GM19239 (cell line): Measurements from ENCODE around the gene ZNF224.
A peak's percentile ranks its signal among the peaks of the same experiment; 100 is the strongest.
"Not testable (repeated sequence)": the region's sequence is repeated elsewhere in the genome, so short reads cannot be mapped to it uniquely, and the experiment has no call there.

ENCODE experiments used
- DNase-seq: peaks from one replicate; pipeline ENCODE4 v3.0.0; 2011; ENCODE audit warnings: low spot score; ENCODE audit not compliant: insufficient read length
- FAIRE-seq: peaks from 2 replicates; lab custom pipeline; 2011; peaks lifted over from hg19 to GRCh38; lab: Jason Lieb, UNC

Gene ZNF224

DNA sequence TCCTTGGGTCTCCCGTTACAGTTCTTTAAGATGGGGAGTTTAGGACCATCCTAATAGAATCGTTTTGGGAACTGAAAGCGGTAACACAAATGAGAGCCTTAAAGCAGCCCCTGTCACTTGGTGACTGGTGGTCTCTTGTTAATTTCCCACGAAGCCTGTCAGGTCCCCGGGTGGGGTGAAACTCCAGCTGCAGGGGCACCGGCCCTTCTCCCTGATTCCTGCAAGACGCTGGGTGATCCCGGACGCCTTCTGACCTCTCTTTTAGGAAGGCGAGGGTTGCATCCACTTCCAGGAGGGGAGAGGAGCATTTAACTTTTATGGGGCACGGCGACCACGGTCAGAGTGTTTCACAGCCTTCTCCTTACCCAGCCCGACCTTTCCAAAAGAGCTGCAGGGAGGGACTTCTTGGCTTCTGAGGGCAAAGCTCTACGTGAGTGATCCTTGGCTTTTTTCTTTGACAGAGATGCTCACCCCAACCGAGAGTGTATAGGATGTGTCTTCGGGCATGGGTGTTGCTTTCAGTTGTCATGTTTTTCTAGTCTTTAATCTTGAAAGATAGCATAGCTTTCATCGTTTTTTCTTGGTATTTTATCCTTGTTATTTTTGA lies 19.7 kb downstream of the ZNF224 start:
- no peak for DNase-seq
- peak; percentile 60 for FAIRE-seq

DNA sequence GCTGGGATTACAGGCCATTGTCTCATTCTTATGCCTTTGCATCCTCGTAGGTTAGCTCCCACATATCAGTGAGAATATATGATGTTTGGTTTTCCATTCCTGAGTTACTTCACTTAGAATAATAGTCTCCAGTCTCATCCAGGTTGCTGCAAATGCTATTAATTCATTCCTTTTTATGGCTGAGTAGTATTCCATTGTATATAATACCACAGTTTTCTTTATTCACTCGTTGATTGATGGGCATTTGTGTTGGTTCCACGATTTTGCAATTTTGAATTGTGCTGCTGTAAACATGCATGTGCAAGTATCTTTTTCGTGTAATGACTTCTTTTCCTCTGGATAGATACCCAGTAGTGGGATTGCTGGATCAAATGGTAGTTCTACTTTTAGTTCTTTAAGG lies 27.0 kb downstream of the ZNF224 start:
- DNase-seq, FAIRE-seq: not testable (repeated sequence)

DNA sequence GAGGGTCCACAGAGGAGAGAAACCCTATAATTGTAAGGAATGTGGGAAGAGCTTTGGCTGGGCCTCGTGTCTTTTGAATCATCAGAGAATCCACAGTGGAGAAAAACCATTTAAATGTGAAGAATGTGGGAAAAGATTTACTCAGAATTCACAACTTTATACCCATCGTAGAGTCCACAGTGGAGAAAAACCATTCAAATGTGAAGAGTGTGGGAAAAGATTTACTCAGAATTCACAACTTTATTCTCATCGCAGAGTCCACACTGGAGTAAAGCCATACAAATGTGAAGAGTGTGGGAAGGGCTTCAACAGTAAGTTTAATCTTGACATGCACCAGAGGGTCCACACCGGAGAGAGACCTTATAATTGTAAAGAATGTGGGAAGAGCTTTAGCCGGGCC lies 37.8 kb downstream of the ZNF224 start:
- FAIRE-seq (no peak), DNase-seq (no peak)

DNA sequence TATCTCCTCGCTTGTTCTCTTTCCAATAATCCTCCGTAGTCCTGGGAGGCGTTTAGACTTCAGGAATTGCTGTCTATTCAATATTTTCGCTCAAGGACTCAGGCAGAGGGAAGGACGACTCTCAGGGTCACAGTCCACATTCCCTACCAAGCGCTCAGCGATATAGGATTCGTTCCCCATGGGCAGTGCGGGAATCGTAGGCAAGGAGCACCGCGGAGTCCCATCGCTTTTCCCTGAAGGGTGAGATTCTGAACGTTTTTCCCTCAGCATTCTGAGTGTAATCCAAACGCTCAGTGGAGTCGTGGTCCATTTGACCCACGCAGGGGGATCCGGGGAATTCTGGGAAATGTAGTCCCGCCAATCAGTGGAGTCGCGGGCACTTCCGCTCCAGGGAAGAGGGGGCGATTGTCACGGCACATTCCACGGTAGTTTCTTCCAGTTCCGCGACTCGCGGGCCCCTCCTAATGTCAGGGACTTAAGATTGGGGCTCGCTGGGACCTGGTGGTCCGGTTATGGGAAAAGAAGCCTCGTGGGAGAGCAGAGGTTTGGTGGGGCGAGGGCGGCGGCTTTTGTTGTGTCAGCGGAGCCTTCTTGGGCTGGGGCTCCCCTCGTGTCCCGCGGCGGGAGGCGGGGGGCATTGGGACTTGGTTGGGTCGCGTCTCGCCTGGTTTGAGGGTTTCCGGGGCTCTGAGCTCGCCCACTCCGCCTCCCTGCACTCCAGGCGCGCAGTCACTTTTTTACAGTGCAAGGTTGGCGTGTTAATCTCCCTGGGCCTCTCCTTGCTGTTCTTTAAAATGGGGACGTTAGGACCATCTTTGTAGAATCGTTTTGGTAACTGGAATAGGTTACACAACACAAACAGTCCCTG lies 47.3 kb downstream of the ZNF224 start, which contains the start of gene ZNF234:
Gene ZNF234, plus strand, starts transcription at position 364 of the 868 bp plus-strand sequence. CDS start 3,079 bp downstream, outside the sequence.
- FAIRE-seq, result peak; percentile 85
- peak; percentile 71 for DNase-seq

DNA sequence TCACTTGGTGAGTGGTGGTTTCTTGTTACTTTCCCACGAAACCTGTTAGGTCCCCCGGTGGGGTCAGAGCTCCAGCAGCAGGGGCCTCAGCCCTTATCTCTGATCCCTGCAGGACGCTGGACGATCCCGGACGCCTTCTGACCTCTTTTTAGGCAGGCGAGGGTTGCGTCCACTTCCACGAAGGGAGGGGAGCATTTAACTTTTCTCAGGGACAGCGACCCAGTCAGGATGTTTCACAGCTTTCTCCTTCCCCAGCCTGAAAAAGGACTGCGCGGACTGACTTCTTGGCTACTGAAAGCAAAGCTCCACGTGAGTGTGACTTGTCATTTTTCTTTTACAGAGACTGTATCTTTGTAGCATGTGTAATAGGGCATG lies 47.9 kb downstream of the ZNF224 start:
- no peak for DNase-seq
- FAIRE-seq, result no peak

DNA sequence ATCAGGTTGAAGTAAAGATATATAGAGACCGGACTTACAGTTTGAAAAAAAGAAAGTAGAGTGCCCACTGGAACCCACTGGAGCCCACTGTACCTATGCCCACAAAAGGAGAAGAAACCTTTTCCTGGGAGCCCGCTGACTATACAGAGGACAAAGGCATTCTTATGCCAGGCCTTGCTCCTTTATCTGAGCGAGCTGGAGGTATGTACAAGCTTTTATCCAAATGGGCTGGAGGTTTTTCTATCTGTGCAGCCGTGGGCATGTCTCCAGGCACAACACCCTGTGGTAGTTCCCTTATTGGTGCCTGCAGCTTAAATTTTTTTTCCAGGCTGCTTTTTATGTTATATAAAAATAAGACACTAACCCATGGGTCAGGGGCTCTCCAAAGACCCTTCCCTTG lies 55.6 kb downstream of the ZNF224 start:
- DNase-seq (no peak), FAIRE-seq (no peak)

DNA sequence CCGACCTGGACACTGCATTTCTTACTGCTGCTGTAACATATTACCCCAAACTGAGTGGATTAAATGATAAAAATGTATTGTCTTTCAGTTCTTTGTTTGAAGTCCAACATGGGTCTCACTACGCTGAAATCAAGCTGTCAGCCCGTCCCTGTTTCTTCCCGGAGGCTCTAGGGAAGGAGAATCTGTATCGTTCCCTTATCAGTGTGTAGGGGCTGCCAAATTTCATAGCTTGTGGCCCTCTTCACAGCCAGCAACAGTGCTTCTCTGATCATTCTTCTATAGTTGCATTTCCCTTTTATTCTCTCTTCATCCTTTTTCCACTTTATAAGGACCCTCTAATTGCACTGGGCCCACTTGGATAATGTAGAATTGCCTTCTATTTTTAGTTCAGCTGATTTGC lies 57.3 kb downstream of the ZNF224 start:
- FAIRE-seq (no peak), DNase-seq (no peak)

DNA sequence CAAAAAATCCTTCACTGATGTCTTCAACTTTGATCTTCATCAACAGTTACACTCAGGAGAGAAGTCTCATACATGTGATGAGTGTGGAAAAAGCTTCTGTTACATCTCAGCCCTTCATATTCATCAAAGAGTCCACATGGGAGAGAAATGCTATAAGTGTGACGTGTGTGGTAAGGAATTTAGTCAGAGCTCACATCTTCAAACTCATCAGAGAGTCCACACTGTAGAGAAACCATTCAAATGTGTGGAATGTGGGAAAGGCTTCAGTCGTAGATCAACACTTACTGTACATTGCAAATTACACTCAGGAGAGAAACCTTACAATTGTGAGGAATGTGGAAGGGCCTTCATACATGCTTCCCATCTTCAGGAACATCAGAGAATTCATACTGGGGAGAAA lies 62.3 kb downstream of the ZNF224 start:
- FAIRE-seq (no peak), DNase-seq (no peak)
